ENCODE results near the gene DDX23.
"Not testable (repeated sequence)": the region's sequence is repeated elsewhere in the genome, so short reads cannot be mapped to it uniquely, and the experiment has no call there.

DDX23 gene

GRCh38 chr12:48852734-48853688 lies 1.0 kb upstream of the DDX23 start:
- H3K4me3 ChIP-seq (ENCODE audit: low read depth, low read length) = peak overlapping the region; percentile 55
- CTCF ChIA-PET = interaction anchor here (0.6 to 27.6 kb wide), 49 partner anchors 9 to 170 kb away, joined by 3 to 852 read pairs (median 9); partner anchors contain the start of genes ARF3, CACNB3, FKBP11 and RND1
- POLR2A ChIA-PET = interaction anchor here (1.1 to 2.9 kb wide), 2 partner anchors 13 to 73 kb away, joined by 4 to 16 read pairs; partner anchors contain the start of genes FKBP11 and RND1
- TF ChIP-seq CTCF (IDR thresholded peaks at IDR 0.05; ENCODE audit: insufficient read depth, low read length, missing control alignments) = peak; percentile 71
- peak; percentile 45 for DNase-seq (ENCODE audit: low read depth, low spot score)

GRCh38 chr12:48842021-48842420 lies 9.9 kb downstream of the DDX23 start:
- DNase-seq (ENCODE audit: low read depth, low spot score); POLR2A ChIA-PET; H3K4me3 ChIP-seq (ENCODE audit: low read depth, low read length): not testable (repeated sequence)
- CTCF ChIA-PET = interaction anchor here (2.8 kb wide), 1 partner anchor 11 kb away, joined by 13 read pairs; the partner anchor contains the start of gene DDX23

GRCh38 chr12:48838048-48838447 lies 13.9 kb downstream of the DDX23 start:
- ChIA-PET CTCF (interaction anchor here (0.6 to 3.7 kb wide), 4 partner anchors 14 to 177 kb away, joined by 3 to 15 read pairs (median 4); partner anchors contain the start of gene DDX23), POLR2A (no interaction called here)

GRCh38 chr12:48832321-48833060 lies 19.5 kb downstream of the DDX23 start:
- no peak overlapping the region for H3K4me3 ChIP-seq (ENCODE audit: low read depth, low read length)
- TF ChIP-seq CTCF (IDR thresholded peaks at IDR 0.05; ENCODE audit: insufficient read depth, low read length, missing control alignments) = no peak
- ChIA-PET POLR2A (no interaction called here), CTCF (interaction anchor here (1.0 to 7.3 kb wide), 4 partner anchors 11 to 22 kb away, joined by 3 to 71 read pairs (median 4); no protein-coding TSS in a partner anchor)
- no peak for DNase-seq (ENCODE audit: low read depth, low spot score)

More at GRCh38 chr12:48838048-48838447, 13.9 kb downstream of the DDX23 start:
- no peak for TF ChIP-seq CTCF (IDR thresholded peaks at IDR 0.05; ENCODE audit: insufficient read depth, low read length, missing control alignments)
- no peak overlapping the region for H3K4me3 ChIP-seq (ENCODE audit: low read depth, low read length)
- no peak for DNase-seq (ENCODE audit: low read depth, low spot score)

GRCh38 chr12:48831257-48831656 lies 20.7 kb downstream of the DDX23 start:
- TF ChIP-seq CTCF (IDR thresholded peaks at IDR 0.05; ENCODE audit: insufficient read depth, low read length, missing control alignments) = no peak
- POLR2A ChIA-PET = no interaction called here
- CTCF ChIA-PET = interaction anchor here (1.2 to 7.3 kb wide), 3 partner anchors 12 to 23 kb away, joined by 3 to 71 read pairs (median 3); no protein-coding TSS in a partner anchor
- H3K4me3 ChIP-seq (ENCODE audit: low read depth, low read length) = no peak overlapping the region
- DNase-seq (ENCODE audit: low read depth, low spot score) = no peak

- CTCF ChIA-PET = interaction anchor here (1.0 to 7.3 kb wide), 5 partner anchors 10 to 107 kb away, joined by 3 to 71 read pairs (median 6); no protein-coding TSS in a partner anchor
- no peak for TF ChIP-seq CTCF (IDR thresholded peaks at IDR 0.05; ENCODE audit: insufficient read depth, low read length, missing control alignments)
- H3K4me3 ChIP-seq (ENCODE audit: low read depth, low read length) = no peak overlapping the region
- no peak for DNase-seq (ENCODE audit: low read depth, low spot score)
- POLR2A ChIA-PET = no interaction called here
Observed at GRCh38 chr12:48828841-48829575, 23.0 kb downstream of the DDX23 start.
